IMR-90 (cell line): ENCODE results near the gene TEDC2. TPM values are rescaled to one million over a fixed set of nuclear protein-coding genes. Genes with fewer than 3 reads are reported as not detected.

Experiments used
- ATAC-seq: fragments of 200-7000 bp; cut with Tn5 transposase; 2 replicates; pipeline ENCODE4 v1.9.1; 2020; ENCODE audit warnings: low read depth, mild to moderate bottlenecking, moderate library complexity
- BruUV-seq: library from RNA; stranded (reverse); fragments of 400-500 nt; replicated peaks from 2 replicates; lab custom pipeline; 2021; lab: Mats Ljungman, UMichigan
- CTCF ChIA-PET: fragments of 300-600 bp; formaldehyde crosslinking; extraction: SDS; loops from one replicate; lab custom pipeline; 2021; ENCODE audit warnings: antibody characterized with exemption; lab: Yijun Ruan, JAX
- POLR2A ChIA-PET: fragments of 300-600 bp; sonication (Branson Sonifier 250); formaldehyde crosslinking; loops from one replicate; lab custom pipeline; 2022; ENCODE audit warnings: antibody characterized with exemption; ENCODE audit not compliant: unreplicated experiment; lab: Charles Lee
- DNase-seq: peaks from one replicate; pipeline ENCODE4 v3.0.0; 2013
- H2AFZ ChIP-seq: replicated peaks from 2 replicates; pipeline ENCODE3; 2013; ENCODE audit warnings: low read length, mild to moderate bottlenecking; ENCODE audit not compliant: poor library complexity
- H2AK5ac ChIP-seq: 2 replicates; pipeline ENCODE4 v1.6.1; 2013; ENCODE audit warnings: low read depth, low read length, inconsistent platforms
- H2AK9ac ChIP-seq: replicated peaks from 2 replicates; pipeline ENCODE3; 2013; ENCODE audit warnings: mild to moderate bottlenecking, low read depth, low read length, moderate library complexity; ENCODE audit not compliant: poor library complexity
- H2BK120ac ChIP-seq: 2 replicates; pipeline ENCODE4 v1.6.1; 2013; ENCODE audit warnings: low read depth, low read length, inconsistent platforms
- H2BK15ac ChIP-seq: 3 replicates; pipeline ENCODE4 v1.6.1; 2013; ENCODE audit warnings: low read depth, low read length, inconsistent platforms
- H2BK20ac ChIP-seq: 2 replicates; pipeline ENCODE4 v1.6.1; 2013; ENCODE audit warnings: low read depth, mild to moderate bottlenecking, inconsistent platforms, low read length, moderate library complexity
- H2BK5ac ChIP-seq: 2 replicates; pipeline ENCODE4 v1.6.1; 2013; ENCODE audit warnings: mild to moderate bottlenecking, low read depth, low read length, inconsistent platforms; ENCODE audit not compliant: poor library complexity, severe bottlenecking
- H3K14ac ChIP-seq: replicated peaks from 2 replicates; pipeline ENCODE4 v1.6.1; 2013; ENCODE audit warnings: low read depth, low read length, inconsistent platforms
- H3K18ac ChIP-seq: 2 replicates; pipeline ENCODE4 v1.6.1; 2013; ENCODE audit warnings: low read depth, low read length, control low read depth
- H3K23ac ChIP-seq: 2 replicates; pipeline ENCODE4 v1.6.1; 2013; ENCODE audit warnings: low read depth, low read length, inconsistent platforms
- H3K27ac ChIP-seq: 2 replicates; pipeline ENCODE4 v1.5.1; 2013; ENCODE audit warnings: mild to moderate bottlenecking, control low read depth, low read length; ENCODE audit not compliant: insufficient read depth
- H3K27me3 ChIP-seq: 2 replicates; pipeline ENCODE4 v1.6.1; 2013; ENCODE audit warnings: low read length; ENCODE audit not compliant: control insufficient read depth, insufficient read depth
- H3K36me3 ChIP-seq: 2 replicates; pipeline ENCODE4 v1.6.1; 2013; ENCODE audit warnings: low read length, mixed read lengths; ENCODE audit not compliant: control insufficient read depth, insufficient read depth
- H3K4ac ChIP-seq: 2 replicates; pipeline ENCODE4 v1.6.1; 2013; ENCODE audit warnings: low read depth, low read length, inconsistent platforms
- H3K4me1 ChIP-seq: 2 replicates; pipeline ENCODE4 v1.6.1; 2013; ENCODE audit warnings: low read length, mixed read lengths; ENCODE audit not compliant: control insufficient read depth, insufficient read depth
- H3K4me2 ChIP-seq: 2 replicates; pipeline ENCODE4 v1.6.1; 2013; ENCODE audit warnings: low read depth, mild to moderate bottlenecking, control low read depth, low read length, moderate library complexity
- H3K4me3 ChIP-seq: 2 replicates; pipeline ENCODE4 v1.5.1; 2013; ENCODE audit warnings: low read depth, mild to moderate bottlenecking, control low read depth, low read length, moderate library complexity; ENCODE audit not compliant: insufficient read depth
- H3K56ac ChIP-seq: 2 replicates; pipeline ENCODE4 v1.6.1; 2013; ENCODE audit warnings: low read length, inconsistent platforms; ENCODE audit not compliant: insufficient read depth; ENCODE audit errors: extremely low read depth
- H3K79me1 ChIP-seq, 2 experiments: 2 replicates each; pipeline ENCODE4 v1.6.1; 2013; ENCODE audit warnings: low read length in 2 of 2, inconsistent platforms in 1 of 2, low read depth in 1 of 2
- H3K9ac ChIP-seq: 2 replicates; pipeline ENCODE4 v1.6.1; 2013; ENCODE audit warnings: low read depth, low read length, control low read depth
- H3K9me1 ChIP-seq: 2 replicates; pipeline ENCODE4 v1.6.1; 2013; ENCODE audit warnings: low read length, inconsistent platforms; ENCODE audit not compliant: insufficient read depth
- H3K9me3 ChIP-seq: 2 replicates; pipeline ENCODE4 v1.6.1; 2013; ENCODE audit warnings: low read length; ENCODE audit not compliant: control insufficient read depth, insufficient read depth
- H4K20me1 ChIP-seq: 2 replicates; pipeline ENCODE4 v1.6.1; 2013; ENCODE audit warnings: low read length, inconsistent platforms; ENCODE audit not compliant: insufficient read depth
- H4K5ac ChIP-seq: 2 replicates; pipeline ENCODE4 v1.6.1; 2013; ENCODE audit warnings: mild to moderate bottlenecking, low read depth, low read length, control low read depth
- H4K8ac ChIP-seq, 2 experiments: 2 replicates each; pipeline ENCODE4 v1.6.1; 2013; ENCODE audit warnings: low read depth in 2 of 2, low read length in 2 of 2, control low read depth in 1 of 2, inconsistent platforms in 1 of 2
- H4K91ac ChIP-seq: 2 replicates; pipeline ENCODE4 v1.6.1; 2013; ENCODE audit warnings: low read depth, low read length, inconsistent platforms; ENCODE audit not compliant: insufficient read depth
- BHLHE40 ChIP-seq: fragments of 150-350 bp; IDR thresholded peaks from 2 replicates; pipeline ENCODE4 v1.6.1; 2016; ENCODE audit warnings: mild to moderate bottlenecking, low read depth, low read length
- CEBPB ChIP-seq: IDR thresholded peaks from 2 replicates; pipeline ENCODE4 v1.6.1; 2012; ENCODE audit warnings: low read depth, low read length, improper control_type of control experiment
- CHD1 ChIP-seq: IDR thresholded peaks from 2 replicates; pipeline ENCODE4 v1.6.1; 2012; ENCODE audit warnings: low read depth, low read length, improper control_type of control experiment
- CTCF ChIP-seq: conservative IDR thresholded peaks from 2 replicates; pipeline ENCODE4 v1.5.1; 2012; ENCODE audit warnings: mild to moderate bottlenecking, low read depth, low read length, improper control_type of control experiment
- FOS ChIP-seq: fragments of 150-350 bp; IDR thresholded peaks from 2 replicates; pipeline ENCODE4 v1.6.1; 2016; ENCODE audit warnings: low read depth, low read length
- MAFK ChIP-seq: IDR thresholded peaks from 2 replicates; pipeline ENCODE4 v1.6.1; 2012; ENCODE audit warnings: low read depth, low read length, improper control_type of control experiment
- MAZ ChIP-seq: IDR thresholded peaks from 2 replicates; pipeline ENCODE4 v1.6.1; 2012; ENCODE audit warnings: low read depth, mild to moderate bottlenecking, low read length, improper control_type of control experiment, moderate library complexity, borderline replicate concordance
- MXI1 ChIP-seq: IDR thresholded peaks from 2 replicates; pipeline ENCODE4 v1.6.1; 2012; ENCODE audit warnings: low read depth, mild to moderate bottlenecking, low read length, moderate library complexity, borderline replicate concordance
- NFE2L2 ChIP-seq: fragments of 150-350 bp; IDR thresholded peaks from 2 replicates; pipeline ENCODE4 v1.6.1; 2016; ENCODE audit warnings: low read depth, mild to moderate bottlenecking, low read length
- POLR2A ChIP-seq: IDR thresholded peaks from 2 replicates; pipeline ENCODE4 v1.6.1; 2012; ENCODE audit warnings: mild to moderate bottlenecking, low read depth, low read length
- RAD21 ChIP-seq: IDR thresholded peaks from 2 replicates; pipeline ENCODE4 v1.6.1; 2012; ENCODE audit warnings: low read length, improper control_type of control experiment
- RCOR1 ChIP-seq: IDR thresholded peaks from 2 replicates; pipeline ENCODE4 v1.6.1; 2012; ENCODE audit warnings: mild to moderate bottlenecking, low read length, improper control_type of control experiment; ENCODE audit not compliant: insufficient replicate concordance
- RFX5 ChIP-seq: IDR thresholded peaks from 2 replicates; pipeline ENCODE4 v1.8.0; 2012; ENCODE audit warnings: low read depth, mild to moderate bottlenecking, low read length, moderate library complexity
- SMC3 ChIP-seq: fragments of 150-350 bp; IDR thresholded peaks from 2 replicates; pipeline ENCODE4 v1.6.1; 2016; ENCODE audit warnings: low read depth, mild to moderate bottlenecking, antibody characterized with exemption, low read length, moderate library complexity
- USF2 ChIP-seq: fragments of 150-350 bp; IDR thresholded peaks from 2 replicates; pipeline ENCODE4 v1.6.1; 2017; ENCODE audit warnings: mild to moderate bottlenecking, antibody characterized with exemption, low read length, low read depth
- WGBS, 2 experiments: methylation state at CpG; one replicate each; pipeline versions ENCODE4 v1.1.5 to v1.1.7; 2013; ENCODE audit warnings: missing lambda C conversion rate in 2 of 2; ENCODE audit not compliant: insufficient read length in 1 of 2; ENCODE audit errors: extremely low coverage in 2 of 2; 5-methylcytosine and 5-hydroxymethylcytosine counted together
- dilution Hi-C: fragments of 300-500 bp; cut with HindIII; formaldehyde crosslinking; loops from one replicate; pipeline ENCODE4 v1.14.3; 2018; ENCODE audit warnings: low sequenced_read_pairs; ENCODE audit not compliant: unreplicated experiment
- in situ Hi-C: fragments of 300-500 bp; cut with MboI; formaldehyde crosslinking; loops from 3 replicates; pipeline ENCODE4 v1.14.3; 2019; ENCODE audit warnings: low sequenced_read_pairs, inconsistent platforms, mixed read lengths
- intact Hi-C: fragments of 100-400 bp; cut with micrococcal nuclease; formaldehyde crosslinking; loops from 2 replicates; pipeline ENCODE4 v1.10.0; 2022
- polyA plus RNA-seq, 3 experiments: library from polyadenylated mRNA; depleted of rRNA; stranded (reverse); fragments of >200 nt; gene quantifications; 2 replicates each; pipeline ENCODE4 v1.2.3, GENCODE V29; 2012; ENCODE audit warnings: low replicate concordance in 1 of 3
- total RNA-seq: library from RNA; depleted of rRNA; stranded (reverse); fragments of >200 nt; gene quantifications from 2 replicates; pipeline ENCODE4 v1.2.3, GENCODE V29; 2012

The TEDC2 gene
- total and polyA plus RNA-seq, 2 of the 4 experiments (the other 2 are of a cell fraction) = 3.6 to 7.3 TPM

- Histone ChIP-seq H3K79me1 (peaks cover 10 to 15% of the 10 kb centered on the region in 2 experiments; a peak in 3 of 4 replicates), H3K18ac (no peak overlapping the region), H4K91ac (no peak overlapping the region), H3K36me3 (no peaks in the 10 kb centered on the region), H3K27ac (no peak overlapping the region), H2BK5ac (no peak overlapping the region), H3K9me3 (no peaks in the 10 kb centered on the region), H2AK9ac (peak overlapping the region; percentile 72), H3K4me1 (no peaks in the 10 kb centered on the region), H3K9ac (no peak overlapping the region), H3K56ac (no peak overlapping the region), H2AK5ac (no peak overlapping the region), H3K27me3 (no peaks in the 10 kb centered on the region; the same call in 1 of the 2 replicates), H2BK15ac (no peak overlapping the region), H3K4ac (no peak overlapping the region), H3K4me2 (no peak overlapping the region), H3K14ac (no peak overlapping the region), H2BK20ac (no peak overlapping the region), H4K20me1 (no peaks in the 10 kb centered on the region), H4K8ac (no peak overlapping the region), H2AFZ (no peak overlapping the region), H3K4me3 (no peak overlapping the region), H2BK120ac (no peak overlapping the region), H4K5ac (no peak overlapping the region), H3K9me1 (peaks cover 15% of the 10 kb centered on the region), H3K23ac (no peak overlapping the region)
- dilution Hi-C loops = no loop called here
- intact Hi-C loops = no loop called here
- ChIA-PET CTCF (interaction anchor here (0.7 kb wide), 1 partner anchor 62 kb away, joined by 3 read pairs; no protein-coding TSS in a partner anchor), POLR2A (no interaction called here)
- 93% methylated on average over 10 of the region's 25 CpGs; no CpG with 5 or more reads in 1 of the 2 experiments for WGBS, 2 experiments
- BruUV-seq = no TSS peak
- in situ Hi-C loops = loop anchor here (10.0 kb wide), 1 partner anchor 150 kb away; no protein-coding TSS in a partner anchor
- DNase-seq (no peak), ATAC-seq (no peak)
- no peak for TF ChIP-seq RCOR1
- no peak for TF ChIP-seq FOS
- no peak for TF ChIP-seq BHLHE40
- TF ChIP-seq NFE2L2 = no peak
- TF ChIP-seq MAZ = no peak
- TF ChIP-seq SMC3 = no peak
- TF ChIP-seq CHD1 = no peak
- no peak for TF ChIP-seq CEBPB
- no peak for TF ChIP-seq CTCF
- TF ChIP-seq RAD21 = no peak
- TF ChIP-seq MAFK = no peak
- TF ChIP-seq USF2 = no peak
- no peak for TF ChIP-seq POLR2A
- no peak for TF ChIP-seq RFX5
- no peak for TF ChIP-seq MXI1
Observed at GRCh38 chr16:2424061-2425007, 35.6 kb upstream of the TEDC2 start.
